Stimulated activated CD8-positive, alpha-beta memory T cell treated with anti-CD3 and anti-CD28 coated beads, Interleukin-12 subunit alpha, Interleukin-12 subunit beta, amount 100 ng/mL, for 4 hours (primary cell): Measurements from ENCODE around the gene MRPL38.
A peak's percentile ranks its signal among the peaks of the same experiment; 100 is the strongest.
"Not testable (repeated sequence)": the region's sequence is repeated elsewhere in the genome, so short reads cannot be mapped to it uniquely, and the experiment has no call there.

Source experiments
- DNase-seq: peaks from one replicate; pipeline ENCODE4 v3.0.0-alpha.2; 2020; ENCODE audit warnings: low read depth

The MRPL38 gene

DNA sequence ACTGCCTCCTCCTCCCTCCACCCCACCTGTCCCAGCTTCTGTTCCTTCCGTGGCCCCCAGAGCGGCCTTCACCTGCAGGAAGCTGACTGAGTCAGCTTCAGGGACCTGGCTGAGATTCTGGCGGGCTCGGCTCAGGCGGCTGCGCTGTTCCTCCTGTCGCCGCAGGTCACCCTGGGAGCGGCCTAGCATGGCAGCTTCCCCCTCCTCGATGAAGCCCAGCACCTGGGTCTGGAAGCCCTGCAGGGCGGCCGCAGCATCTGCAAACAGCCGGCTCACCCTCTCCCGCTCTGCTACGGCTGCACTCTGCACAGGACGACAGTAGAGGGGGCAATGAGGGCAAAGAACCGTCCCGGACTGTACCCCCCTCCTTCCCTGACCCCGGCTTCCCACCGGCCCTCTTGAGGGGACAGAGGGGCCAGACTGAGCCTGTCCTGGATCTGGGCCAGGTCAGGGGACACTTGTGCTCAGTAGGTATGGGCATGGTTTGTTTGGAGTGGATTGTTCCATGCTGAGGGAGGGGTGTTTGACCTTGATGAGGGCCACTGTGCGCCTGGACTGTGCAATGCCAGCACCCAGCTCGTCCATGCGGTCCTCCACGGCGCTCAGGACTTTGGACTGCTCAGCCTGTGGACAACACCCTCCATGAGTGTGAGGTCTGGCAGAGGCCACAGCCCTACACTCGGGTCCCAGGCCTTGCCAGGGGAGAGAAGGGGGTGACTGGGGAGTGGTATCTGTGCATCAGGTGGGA lies 28.3 kb downstream of the MRPL38 start:
- DNase-seq, result peak; percentile 50

- DNase-seq, result no peak
These were observed 28.8 kb downstream of the MRPL38 start for GRCh38 chr17:75875940-75876189.

DNA sequence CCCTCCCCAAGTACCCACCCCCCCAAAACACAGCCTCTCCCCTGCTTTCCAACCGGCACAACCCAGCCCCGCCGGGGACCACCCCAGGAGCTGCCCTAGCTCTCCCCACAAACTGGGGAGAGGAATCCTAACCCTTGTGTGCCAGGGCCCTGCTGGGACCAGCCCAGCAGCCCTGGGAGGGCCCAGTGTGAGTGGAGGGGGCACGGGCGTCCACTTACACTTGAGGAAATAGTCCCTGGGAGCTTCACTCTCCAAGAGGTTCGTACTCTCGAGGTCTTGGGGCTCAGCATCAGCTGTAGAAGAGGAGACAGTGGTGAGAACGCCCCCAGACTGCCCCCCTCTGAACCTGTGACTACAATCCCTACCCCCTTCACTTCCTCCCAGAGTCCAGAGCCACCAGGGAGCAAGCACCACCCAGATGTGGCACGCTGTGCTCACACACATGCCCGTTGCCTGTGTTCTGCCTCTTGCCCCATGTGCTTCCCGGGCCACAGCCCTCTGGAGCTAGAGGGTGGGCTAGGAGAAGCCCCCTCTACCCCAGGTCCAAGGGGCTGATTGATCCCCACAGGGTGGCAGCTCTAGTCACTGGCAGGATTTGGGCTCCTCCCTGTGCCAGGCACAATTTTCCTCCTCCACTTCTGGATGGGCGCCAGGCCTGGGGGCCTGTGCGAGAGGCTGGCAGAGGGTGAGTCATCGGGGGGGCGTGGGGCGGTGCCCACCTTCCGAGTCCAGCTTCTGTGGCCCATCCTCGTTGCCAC lies 29.3 kb downstream of the MRPL38 start:
- no peak for DNase-seq

DNA sequence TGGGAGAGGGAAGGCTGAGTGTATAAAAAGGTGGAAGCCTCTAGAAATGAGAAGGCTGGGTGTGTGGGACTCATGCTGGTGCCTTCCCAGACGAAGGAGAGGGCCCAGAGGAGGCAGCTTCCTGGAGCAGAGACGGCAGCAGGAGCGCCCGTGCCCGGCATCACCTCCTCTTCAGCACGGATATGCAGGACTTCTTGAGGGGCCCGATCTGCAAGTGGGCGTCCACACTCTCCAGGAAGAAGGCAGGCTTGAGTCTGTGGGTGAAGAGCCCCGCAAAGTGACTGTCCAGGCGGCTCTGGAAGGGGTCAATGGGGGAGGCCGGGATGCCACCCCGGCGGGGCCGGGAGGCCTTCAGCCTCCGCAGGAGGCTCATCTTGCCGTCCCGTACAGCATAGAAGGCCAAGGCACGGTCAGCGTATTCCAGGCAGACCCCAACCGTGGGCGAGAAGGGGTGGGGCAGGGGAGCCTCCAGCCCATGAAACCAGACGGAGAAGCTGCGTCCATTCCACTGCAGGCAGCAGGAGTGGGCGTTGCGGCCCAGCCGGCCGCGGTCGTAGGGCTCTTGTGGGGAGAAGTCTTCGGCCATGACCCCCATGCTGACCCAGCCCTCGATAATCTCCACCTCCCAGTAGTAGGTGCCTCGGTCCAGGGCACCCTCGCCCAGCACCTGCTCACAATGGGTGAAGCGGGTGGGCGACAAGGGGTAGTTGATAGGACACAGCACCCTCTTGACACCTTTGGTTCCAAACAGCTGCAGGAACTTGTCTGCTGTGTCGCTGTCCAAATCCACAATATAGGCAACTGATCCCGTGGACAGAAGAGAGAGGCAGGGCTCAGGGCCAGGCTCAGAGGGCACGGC lies 30.1 kb downstream of the MRPL38 start:
- no peak for DNase-seq

DNA sequence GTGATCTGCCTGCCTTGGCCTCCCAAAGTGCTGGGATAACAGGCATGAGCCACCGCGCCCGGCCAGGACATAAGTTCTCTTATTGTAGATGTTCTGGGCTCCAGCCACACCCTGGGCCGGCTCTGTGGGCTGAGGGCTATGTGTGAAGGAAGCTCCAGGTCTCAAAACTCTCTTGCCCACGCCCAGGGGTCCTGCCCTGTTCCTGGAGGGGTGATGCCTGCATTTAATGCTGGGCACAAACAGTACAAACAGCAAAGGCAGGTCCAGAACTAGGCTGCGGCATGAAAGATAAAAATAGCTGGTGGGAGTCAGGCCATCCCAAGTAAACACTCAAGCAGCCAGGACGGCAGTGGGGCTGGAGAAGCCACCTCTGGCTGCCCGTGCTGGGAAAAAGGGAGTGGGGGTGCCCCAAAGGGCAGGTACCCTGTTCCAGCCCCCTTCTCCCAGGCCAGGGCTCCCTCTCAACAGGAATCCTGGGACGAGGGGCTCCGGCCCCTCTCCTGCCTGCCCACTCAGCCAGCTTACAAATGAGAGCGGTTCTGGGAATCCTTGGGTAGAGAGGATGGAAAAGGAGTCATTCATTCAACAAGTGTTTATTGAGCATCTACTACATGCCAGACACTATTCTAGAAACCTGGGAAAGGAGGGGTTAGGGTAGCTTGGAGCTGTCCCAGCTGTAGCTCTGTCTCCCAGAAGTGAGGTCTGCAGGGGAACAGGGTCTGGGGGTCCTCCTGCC lies 30.9 kb downstream of the MRPL38 start:
- DNase-seq, result no peak

DNA sequence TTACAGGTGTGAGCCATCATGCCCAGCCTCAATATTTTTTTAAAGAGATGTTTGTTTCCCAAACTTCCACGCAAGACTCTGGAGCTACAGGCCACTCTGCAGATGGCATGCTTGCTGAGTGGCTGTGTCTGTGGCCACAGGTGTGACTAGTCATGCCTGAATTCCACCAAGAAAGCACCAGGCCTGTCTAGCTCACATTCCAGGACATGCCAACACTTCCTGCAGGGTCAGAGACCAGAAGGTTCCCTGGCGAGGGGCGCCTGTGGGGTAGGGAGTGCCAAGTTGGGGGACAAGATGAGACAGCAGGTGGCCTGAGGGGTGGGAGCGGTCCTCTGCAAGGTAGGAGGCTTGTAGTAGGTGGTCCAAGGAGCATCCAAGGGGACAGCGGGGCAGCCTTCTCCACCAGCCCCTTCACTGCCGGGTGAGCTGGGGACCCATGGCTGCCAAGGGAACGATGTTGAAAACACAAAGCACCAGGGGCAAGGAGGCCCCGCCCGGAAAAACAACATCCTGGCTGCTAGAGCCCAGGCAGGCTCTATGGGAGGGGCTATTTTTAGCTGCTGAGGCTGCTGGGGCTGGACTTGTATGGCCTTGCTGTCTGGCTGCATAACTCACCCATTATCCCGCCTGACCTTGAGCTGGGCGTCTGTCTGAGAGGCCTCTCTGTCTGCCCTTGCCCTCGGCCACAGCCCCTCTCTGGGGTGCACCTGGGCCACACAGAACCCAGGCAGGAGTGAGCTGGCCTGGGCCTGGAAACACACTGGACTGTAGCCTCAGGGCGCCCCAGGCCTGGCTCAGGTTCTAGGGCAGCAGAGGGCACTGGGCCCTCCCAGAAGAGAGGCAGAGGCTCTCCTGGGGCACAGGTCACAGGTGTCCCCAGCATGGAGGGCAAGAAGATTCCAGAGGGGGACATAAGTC lies 32.0 kb downstream of the MRPL38 start:
- no peak for DNase-seq

- DNase-seq, result not testable (repeated sequence)
These were observed 34.5 kb downstream of the MRPL38 start for GRCh38 chr17:75870228-75870627.

DNA sequence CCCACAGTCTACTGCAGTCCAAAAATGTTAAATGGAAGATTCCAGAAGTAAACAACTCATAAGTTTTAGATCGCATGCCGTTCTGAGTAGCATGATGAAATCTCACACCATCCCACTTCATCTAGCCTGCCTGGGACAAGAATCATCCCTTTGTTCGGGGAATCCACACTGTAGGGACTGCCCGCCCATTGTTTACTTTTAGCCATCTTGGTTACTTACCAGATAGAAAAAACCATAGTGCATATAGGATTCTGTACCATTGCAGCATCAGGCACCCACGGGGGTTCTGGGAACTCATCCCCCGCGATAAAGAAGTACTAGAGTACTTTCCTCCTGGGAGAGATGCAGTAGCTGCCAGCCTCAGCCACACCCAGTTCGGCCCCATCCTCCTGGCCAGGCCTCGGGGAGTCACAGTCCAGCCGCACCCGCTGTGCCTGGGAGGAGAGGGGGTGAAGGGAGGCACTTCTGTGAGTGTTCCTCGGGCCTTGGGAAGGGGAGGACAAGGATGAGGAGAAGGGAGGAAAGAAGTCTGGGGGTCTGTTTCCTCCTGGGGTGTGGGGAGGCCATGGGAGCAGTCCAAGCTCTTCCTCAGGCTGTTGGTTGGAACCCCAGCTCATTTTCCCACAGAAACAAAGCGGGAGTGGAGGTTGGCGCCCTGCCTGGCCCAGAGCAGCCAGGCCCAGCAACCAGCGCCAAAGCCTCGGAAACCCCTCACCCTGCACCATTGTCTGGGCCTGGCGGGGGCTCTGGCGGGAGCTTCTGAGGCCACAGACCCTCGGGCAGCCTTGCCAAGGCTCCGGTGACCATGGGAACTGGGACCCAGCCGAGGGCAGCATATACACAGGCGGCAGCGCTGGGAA lies 35.2 kb downstream of the MRPL38 start:
- no peak for DNase-seq

DNA sequence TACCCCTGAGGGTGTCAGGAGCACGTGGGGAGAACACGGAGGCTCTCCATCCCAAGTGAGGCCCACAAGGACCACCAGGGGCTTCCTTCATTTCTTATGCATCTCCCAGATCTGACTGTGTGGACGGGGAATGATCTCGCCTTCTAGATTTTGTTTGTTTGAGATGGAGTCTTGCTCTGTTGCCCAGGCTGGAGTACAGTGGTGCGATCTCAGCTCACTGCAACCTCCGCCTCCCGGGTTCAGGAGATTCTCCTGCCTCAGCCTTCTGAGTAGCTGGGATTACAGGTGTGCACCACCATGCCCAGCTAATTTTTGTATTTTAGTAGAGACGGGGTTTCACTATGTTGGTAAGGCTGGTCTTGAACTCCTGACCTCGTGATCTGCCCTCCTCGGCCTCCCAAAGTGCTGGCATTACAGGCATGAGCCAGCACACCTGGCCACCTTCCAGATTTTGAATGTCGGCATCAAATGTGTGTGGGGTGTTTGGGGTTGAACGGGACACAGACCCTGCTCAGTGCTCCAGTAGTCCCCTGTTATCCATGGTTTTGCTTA lies 35.9 kb downstream of the MRPL38 start:
- not testable (repeated sequence) for DNase-seq

- not testable (repeated sequence) for DNase-seq
These were observed 39.1 kb downstream of the MRPL38 start for GRCh38 chr17:75865404-75866188.

GRCh38 chr17:75864887-75865286 lies 39.8 kb downstream of the MRPL38 start:
- DNase-seq, result not testable (repeated sequence)

GRCh38 chr17:75864448-75864871 lies 40.2 kb downstream of the MRPL38 start:
- DNase-seq, result peak; percentile 15

- DNase-seq, result no peak
These were observed 42.8 kb downstream of the MRPL38 start for GRCh38 chr17:75861927-75862317.

DNA sequence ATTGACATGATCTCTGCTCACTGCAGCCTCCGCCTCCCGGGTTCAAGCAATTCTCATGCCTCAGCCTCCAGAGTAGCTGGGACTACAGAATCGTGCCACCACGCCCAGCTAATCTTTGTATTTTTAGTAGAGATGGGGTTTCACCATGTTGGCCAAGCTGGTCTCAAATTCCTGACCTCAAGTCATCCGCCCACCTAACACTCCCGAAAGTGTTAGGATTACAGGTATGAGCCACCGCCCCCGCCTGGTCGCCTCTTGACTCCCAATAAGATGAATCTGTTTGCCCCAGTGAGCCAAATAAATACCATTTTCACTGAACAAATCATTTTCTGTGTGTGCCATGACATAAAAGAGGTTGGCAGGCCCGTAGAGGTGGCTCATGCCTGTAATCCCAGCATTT lies 45.3 kb downstream of the MRPL38 start:
- not testable (repeated sequence) for DNase-seq

- no peak for DNase-seq
These were observed 48.5 kb downstream of the MRPL38 start for GRCh38 chr17:75856062-75856756.

GRCh38 chr17:75855310-75856061 lies 49.2 kb downstream of the MRPL38 start, which contains the start of gene WBP2:
Gene WBP2 (minus strand): TSS chr17:75855335. CDS start chr17:75855297, 38 bp downstream.
- DNase-seq, result peak; percentile 93

DNA sequence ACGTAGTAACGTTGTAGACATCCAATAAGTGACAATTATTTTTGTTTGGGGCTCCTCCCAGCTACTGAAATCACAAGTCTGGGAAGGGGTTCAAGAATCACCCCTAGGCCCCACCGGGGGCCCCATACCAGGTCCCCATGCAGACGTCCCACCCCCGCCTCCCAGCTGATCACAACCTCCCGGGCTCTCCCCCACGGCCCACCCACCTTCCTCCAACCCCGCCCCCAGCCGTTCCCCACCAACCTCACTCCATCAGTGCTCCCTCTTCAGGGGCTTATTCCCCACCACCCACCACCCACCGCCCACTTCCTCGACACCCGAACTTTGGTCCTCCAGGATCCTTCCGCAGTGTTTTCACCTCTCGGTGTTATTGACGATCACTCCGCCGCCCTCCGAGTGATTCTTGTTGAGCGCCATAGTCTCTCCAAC lies 49.8 kb downstream of the MRPL38 start:
- DNase-seq, result no peak
